Tibial nerve (tissue), 3 donors: ENCODE data around the gene PTPDC1.

Experiments used
- POLR2A ChIP-seq, 2 donors: fragments of 450-650 bp; IDR thresholded peaks; one replicate each; pipeline ENCODE4 v1.6.1; 2017; ENCODE audit warnings: antibody characterized with exemption in 2 of 2, mild to moderate bottlenecking in 2 of 2, moderate library complexity in 2 of 2
- TF ChIP-seq, protein P1 (sequence below), 5 experiments: fragments of 200-600 bp in 3 of 5; fragments of 450-650 bp in 2 of 5; sonication (generic) in 3 of 5; IDR thresholded peaks; one replicate each; pipeline ENCODE4 v1.5.1; 2016 to 2019; ENCODE audit warnings: antibody characterized with exemption in 5 of 5, mild to moderate bottlenecking in 3 of 5, moderate library complexity in 2 of 5

DNA sequence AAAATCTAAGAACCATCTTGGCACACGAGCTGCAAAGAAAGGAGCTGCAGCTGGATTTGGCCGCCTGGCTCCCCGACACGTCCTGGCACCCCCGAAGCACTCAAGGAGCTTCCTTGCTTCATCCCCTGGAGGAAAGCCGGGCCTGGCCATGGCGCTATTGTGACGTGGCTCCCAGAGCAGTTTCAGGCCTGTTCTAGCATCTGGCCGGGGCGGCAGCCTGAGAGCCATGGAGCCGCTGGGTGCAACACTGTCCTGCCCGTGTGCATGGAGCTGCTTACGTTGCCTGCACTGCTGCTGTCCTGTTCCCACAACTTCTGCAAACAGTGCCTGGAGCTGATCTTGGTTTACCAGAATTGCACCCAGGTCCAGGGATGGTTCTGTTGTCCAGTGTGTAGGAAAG lies 63.5 kb downstream of the PTPDC1 start:
- TF ChIP-seq POLR2A (IDR thresholded peaks at IDR 0.05): no peak
- TF ChIP-seq, protein P1, sequence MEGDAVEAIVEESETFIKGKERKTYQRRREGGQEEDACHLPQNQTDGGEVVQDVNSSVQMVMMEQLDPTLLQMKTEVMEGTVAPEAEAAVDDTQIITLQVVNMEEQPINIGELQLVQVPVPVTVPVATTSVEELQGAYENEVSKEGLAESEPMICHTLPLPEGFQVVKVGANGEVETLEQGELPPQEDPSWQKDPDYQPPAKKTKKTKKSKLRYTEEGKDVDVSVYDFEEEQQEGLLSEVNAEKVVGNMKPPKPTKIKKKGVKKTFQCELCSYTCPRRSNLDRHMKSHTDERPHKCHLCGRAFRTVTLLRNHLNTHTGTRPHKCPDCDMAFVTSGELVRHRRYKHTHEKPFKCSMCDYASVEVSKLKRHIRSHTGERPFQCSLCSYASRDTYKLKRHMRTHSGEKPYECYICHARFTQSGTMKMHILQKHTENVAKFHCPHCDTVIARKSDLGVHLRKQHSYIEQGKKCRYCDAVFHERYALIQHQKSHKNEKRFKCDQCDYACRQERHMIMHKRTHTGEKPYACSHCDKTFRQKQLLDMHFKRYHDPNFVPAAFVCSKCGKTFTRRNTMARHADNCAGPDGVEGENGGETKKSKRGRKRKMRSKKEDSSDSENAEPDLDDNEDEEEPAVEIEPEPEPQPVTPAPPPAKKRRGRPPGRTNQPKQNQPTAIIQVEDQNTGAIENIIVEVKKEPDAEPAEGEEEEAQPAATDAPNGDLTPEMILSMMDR (IDR thresholded peaks at IDR 0.05): no peak
